Lower lobe of right lung (tissue), 2 donors: ENCODE measurements around the gene PTPRN2. TPM values are rescaled to one million over a fixed set of nuclear protein-coding genes. Genes with fewer than 3 reads are reported as not detected.
A peak's percentile ranks its signal among the peaks of the same experiment; 100 is the strongest.
"Not testable (repeated sequence)": the region's sequence is repeated elsewhere in the genome, so short reads cannot be mapped to it uniquely, and the experiment has no call there.

Experiments used
- ATAC-seq, 2 donors: fragments of 200-7000 bp; cut with Tn5 transposase; one replicate each; pipeline ENCODE4 v1.9.1; 2020 to 2022; ENCODE audit warnings: mild to moderate bottlenecking in 2 of 2, moderate library complexity in 2 of 2
- DNase-seq: peaks from one replicate; pipeline ENCODE4 v3.0.0-alpha.2; 2020
- H3K27ac ChIP-seq: fragments of 200-600 bp; one replicate; pipeline ENCODE4 v1.8.0; 2022
- H3K27me3 ChIP-seq: fragments of 200-600 bp; one replicate; pipeline ENCODE4 v1.8.0; 2022; ENCODE audit warnings: low read depth
- H3K36me3 ChIP-seq: fragments of 200-600 bp; one replicate; pipeline ENCODE4 v1.8.0; 2022; ENCODE audit warnings: mild to moderate bottlenecking
- H3K4me1 ChIP-seq: fragments of 200-600 bp; one replicate; pipeline ENCODE4 v1.8.0; 2022
- H3K4me3 ChIP-seq: fragments of 200-600 bp; one replicate; pipeline ENCODE4 v1.8.0; 2022; ENCODE audit warnings: mild to moderate bottlenecking
- H3K9me3 ChIP-seq: fragments of 200-600 bp; one replicate; pipeline ENCODE4 v1.8.0; 2022
- intact Hi-C: fragments of 100-400 bp; cut with DNase I; formaldehyde crosslinking; loops from one replicate; pipeline ENCODE4 v1.11.0; 2022
- total RNA-seq: library from RNA; stranded (reverse); fragmentation: NEBNext Ultra II Directional; extraction: Animal tissue kit (Norgen Biotek cat#: 25700); gene quantifications from one replicate; pipeline ENCODE4 v1.2.1, GENCODE V29; 2021
- TF ChIP-seq, protein P1 (sequence below): fragments of 200-600 bp; IDR thresholded peaks from one replicate; pipeline ENCODE4 v1.8.0; 2022; ENCODE audit warnings: antibody characterized with exemption, mild to moderate bottlenecking
- donor health status: DM: no; HTN: yes; CAD: no; lungs with severe emphysema.

PTPRN2 gene
- total RNA-seq, 1 donor from 2014 or later = 6.8 TPM

DNA sequence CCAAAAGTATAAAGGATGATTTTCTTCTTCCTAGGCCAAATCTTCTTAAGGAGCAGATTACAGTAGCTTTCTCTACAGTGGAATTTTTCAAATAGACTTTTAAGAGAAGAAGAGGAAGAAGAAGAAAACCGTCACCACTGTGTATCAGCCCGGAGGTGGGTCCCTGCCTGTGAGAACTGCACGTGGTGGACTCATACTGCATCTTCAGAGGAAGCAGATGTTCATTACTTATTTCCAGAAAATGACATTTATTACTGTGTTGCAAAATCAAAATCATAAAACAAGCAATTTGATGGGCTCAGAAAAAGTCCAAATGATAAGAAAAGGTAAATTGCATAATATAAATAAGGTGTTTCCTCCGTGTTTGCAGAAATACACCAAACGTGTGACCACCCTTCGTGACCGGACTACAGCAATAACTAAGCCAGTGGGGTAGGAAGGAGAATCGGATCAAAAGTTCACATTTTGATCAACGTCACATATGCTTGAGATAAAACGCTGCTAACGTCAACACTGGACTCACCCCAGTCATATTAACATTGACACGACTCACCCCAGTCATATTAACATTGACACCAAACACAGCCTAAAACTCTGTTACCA, 179.2 kb downstream of the PTPRN2 start:
- DNase-seq (no peak), ATAC-seq (no peak)
- no peak overlapping the region for H3K27ac ChIP-seq
- no peaks in the 10 kb centered on the region for H3K27me3 ChIP-seq
- H3K4me3 ChIP-seq = no peak overlapping the region
- no peaks in the 10 kb centered on the region for H3K9me3 ChIP-seq
- intact Hi-C loops = no loop called here
- no peaks in the 10 kb centered on the region for H3K4me1 ChIP-seq
- H3K36me3 ChIP-seq = no peaks in the 10 kb centered on the region
- TF ChIP-seq, protein P1, sequence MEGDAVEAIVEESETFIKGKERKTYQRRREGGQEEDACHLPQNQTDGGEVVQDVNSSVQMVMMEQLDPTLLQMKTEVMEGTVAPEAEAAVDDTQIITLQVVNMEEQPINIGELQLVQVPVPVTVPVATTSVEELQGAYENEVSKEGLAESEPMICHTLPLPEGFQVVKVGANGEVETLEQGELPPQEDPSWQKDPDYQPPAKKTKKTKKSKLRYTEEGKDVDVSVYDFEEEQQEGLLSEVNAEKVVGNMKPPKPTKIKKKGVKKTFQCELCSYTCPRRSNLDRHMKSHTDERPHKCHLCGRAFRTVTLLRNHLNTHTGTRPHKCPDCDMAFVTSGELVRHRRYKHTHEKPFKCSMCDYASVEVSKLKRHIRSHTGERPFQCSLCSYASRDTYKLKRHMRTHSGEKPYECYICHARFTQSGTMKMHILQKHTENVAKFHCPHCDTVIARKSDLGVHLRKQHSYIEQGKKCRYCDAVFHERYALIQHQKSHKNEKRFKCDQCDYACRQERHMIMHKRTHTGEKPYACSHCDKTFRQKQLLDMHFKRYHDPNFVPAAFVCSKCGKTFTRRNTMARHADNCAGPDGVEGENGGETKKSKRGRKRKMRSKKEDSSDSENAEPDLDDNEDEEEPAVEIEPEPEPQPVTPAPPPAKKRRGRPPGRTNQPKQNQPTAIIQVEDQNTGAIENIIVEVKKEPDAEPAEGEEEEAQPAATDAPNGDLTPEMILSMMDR = no peak

DNA sequence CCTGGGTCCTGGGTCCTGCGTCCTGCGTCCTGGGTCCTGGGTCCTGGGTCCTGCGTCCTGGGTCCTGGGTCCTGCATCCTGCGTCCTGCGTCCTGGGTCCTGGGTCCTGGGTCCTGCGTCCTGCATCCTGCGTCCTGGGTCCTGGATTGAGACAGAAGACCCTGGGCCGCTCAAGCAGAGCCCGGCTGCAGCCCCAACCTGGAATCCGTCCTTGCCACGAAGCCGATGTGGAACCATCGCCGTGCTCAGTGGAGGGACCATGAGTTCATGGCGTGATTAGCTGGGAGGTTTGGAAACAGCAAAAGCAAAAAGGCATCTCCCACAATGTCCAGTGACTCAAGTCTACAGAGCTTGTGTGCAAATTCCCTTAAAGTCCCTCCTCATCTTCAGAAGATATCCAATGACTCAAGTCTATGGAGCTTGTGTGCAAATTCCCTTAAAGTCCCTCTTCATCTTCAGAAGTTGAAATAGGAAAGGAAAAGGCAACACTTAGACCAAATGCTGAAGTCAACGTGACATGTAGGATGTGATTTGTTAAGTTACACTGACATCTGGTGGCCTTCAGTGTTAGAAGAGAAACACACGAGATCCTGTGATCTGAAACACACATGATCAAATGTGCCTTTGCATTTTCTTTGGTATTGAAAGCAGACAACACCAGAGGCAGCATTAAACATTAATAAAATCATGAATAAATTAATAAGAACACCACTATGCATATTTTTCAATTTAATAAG, 179.9 kb downstream of the PTPRN2 start:
- ATAC-seq (no peak), DNase-seq (no peak)
- H3K27ac ChIP-seq = no peak overlapping the region
- H3K4me3 ChIP-seq = no peak overlapping the region
- H3K4me1 ChIP-seq = no peaks in the 10 kb centered on the region
- TF ChIP-seq, protein P1 = peak; percentile 44
- intact Hi-C loops = no loop called here
- H3K9me3 ChIP-seq = no peaks in the 10 kb centered on the region
- no peaks in the 10 kb centered on the region for H3K27me3 ChIP-seq
- H3K36me3 ChIP-seq = no peaks in the 10 kb centered on the region

DNA sequence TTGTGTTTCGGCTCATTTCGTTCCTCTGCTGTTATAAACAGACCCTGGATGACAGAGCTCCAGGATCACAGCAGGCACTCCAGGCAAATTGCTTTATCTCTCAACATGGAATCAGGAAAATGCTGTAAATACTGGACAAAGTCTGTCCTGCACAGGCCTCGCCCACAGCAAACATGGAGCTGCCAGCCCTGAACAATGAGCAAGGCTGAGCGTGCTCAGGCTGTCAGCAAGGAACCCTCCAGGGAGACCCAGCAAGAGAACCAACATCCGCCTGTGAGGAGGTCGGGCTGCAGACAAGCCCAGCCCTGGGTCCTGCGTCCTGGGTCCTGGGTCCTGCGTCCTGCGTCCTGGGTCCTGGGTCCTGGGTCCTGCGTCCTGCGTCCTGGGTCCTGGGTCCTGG, 180.8 kb downstream of the PTPRN2 start:
- H3K27me3 ChIP-seq = no peaks in the 10 kb centered on the region
- intact Hi-C loops = no loop called here
- H3K4me3 ChIP-seq = no peak overlapping the region
- H3K27ac ChIP-seq = no peak overlapping the region
- TF ChIP-seq, protein P1 = no peak
- no peaks in the 10 kb centered on the region for H3K36me3 ChIP-seq
- H3K9me3 ChIP-seq = no peaks in the 10 kb centered on the region
- ATAC-seq (no peak), DNase-seq (no peak)
- no peaks in the 10 kb centered on the region for H3K4me1 ChIP-seq

DNA sequence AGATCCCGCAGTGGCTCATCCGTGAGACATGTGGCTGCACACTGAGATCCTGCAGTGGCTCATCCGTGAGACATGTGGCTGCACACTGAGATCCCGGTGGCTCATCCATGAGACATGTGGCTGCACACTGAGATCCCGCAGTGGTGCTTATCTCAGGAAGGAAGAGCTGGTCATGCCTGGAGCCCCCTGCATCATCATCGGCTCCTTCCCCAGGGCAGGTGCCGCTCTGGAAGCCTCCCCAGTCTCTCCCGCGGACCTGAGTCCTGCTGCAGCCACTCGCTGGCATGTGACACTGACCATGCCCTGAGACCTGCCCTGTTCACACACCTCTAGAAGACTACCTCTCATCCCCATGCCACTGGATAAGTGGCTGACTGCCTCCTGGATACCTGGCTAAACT, 181.3 kb downstream of the PTPRN2 start:
- H3K36me3 ChIP-seq = no peaks in the 10 kb centered on the region
- no peak for ATAC-seq
- H3K27me3 ChIP-seq = no peaks in the 10 kb centered on the region
- TF ChIP-seq, protein P1 = no peak
- no peak for DNase-seq
- no peaks in the 10 kb centered on the region for H3K9me3 ChIP-seq
- intact Hi-C loops = no loop called here
- H3K27ac ChIP-seq = no peak overlapping the region
- no peak overlapping the region for H3K4me3 ChIP-seq
- no peaks in the 10 kb centered on the region for H3K4me1 ChIP-seq

DNA sequence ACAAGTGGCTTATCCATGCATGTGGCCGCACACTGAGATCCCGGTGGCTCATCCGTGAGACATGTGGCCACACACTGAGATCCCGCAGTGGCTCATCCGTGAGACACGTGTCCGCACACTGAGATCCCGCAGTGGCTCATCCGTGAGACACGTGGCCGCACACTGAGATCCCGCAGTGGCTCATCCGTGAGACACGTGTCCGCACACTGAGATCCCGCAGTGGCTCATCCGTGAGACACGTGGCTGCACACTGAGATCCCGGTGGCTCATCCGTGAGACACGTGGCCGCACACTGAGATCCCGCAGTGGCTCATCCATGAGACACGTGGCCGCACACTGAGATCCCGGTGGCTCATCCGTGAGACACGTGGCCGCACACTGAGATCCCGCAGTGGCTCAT, 181.9 kb downstream of the PTPRN2 start:
- H3K4me3 ChIP-seq, H3K4me1 ChIP-seq, H3K27ac ChIP-seq, H3K36me3 ChIP-seq, DNase-seq, intact Hi-C loops, H3K9me3 ChIP-seq, ATAC-seq, H3K27me3 ChIP-seq: not testable (repeated sequence)

DNA sequence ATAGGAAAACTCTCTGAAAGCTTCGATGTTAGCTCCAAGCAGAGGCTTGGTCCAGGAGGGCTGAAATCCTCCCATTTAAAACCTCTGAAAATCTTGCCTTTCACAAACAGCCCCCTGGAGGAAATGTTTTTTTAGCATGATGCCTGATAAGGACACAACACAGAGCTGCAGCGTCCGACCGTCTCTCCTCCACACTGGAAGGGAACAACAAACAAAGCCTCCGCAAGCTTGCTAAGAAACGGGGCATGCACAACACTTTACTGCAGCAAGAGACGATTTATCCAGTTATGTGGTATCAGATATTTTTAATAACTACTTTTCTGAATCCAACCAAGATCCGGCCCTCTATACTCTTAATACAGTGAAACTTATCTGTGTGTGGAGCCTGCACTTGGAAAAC, 182.3 kb downstream of the PTPRN2 start:
- H3K4me3 ChIP-seq = no peak overlapping the region
- H3K4me1 ChIP-seq = no peaks in the 10 kb centered on the region
- TF ChIP-seq, protein P1 = no peak
- ATAC-seq (no peak), DNase-seq (no peak)
- no peaks in the 10 kb centered on the region for H3K9me3 ChIP-seq
- intact Hi-C loops = no loop called here
- H3K27ac ChIP-seq = no peak overlapping the region
- H3K36me3 ChIP-seq = no peaks in the 10 kb centered on the region
- H3K27me3 ChIP-seq = no peaks in the 10 kb centered on the region
